ENCODE data around the gene MUC20.
"Not testable (repeated sequence)": the region's sequence is repeated elsewhere in the genome, so short reads cannot be mapped to it uniquely, and the experiment has no call there.

MUC20 gene

GRCh38 chr3:195757438-195757770 lies 36.6 kb downstream of the MUC20 start:
- DNase-seq: no peak

- no peak for DNase-seq
Measured at GRCh38 chr3:195757827-195758226, 37.0 kb downstream of the MUC20 start.

GRCh38 chr3:195758721-195759353 lies 38.1 kb downstream of the MUC20 start:
- DNase-seq: no peak

GRCh38 chr3:195760345-195761122 lies 39.8 kb downstream of the MUC20 start:
- no peak for DNase-seq

GRCh38 chr3:195761123-195761566 lies 40.4 kb downstream of the MUC20 start:
- DNase-seq: no peak

- no peak for DNase-seq
Measured at GRCh38 chr3:195761567-195762248, 40.9 kb downstream of the MUC20 start.

- no peak for DNase-seq
Measured at GRCh38 chr3:195762249-195762585, 41.4 kb downstream of the MUC20 start.

- DNase-seq: no peak
Measured at GRCh38 chr3:195762611-195763010, 41.8 kb downstream of the MUC20 start.

GRCh38 chr3:195763076-195763830 lies 42.5 kb downstream of the MUC20 start:
- no peak for DNase-seq

- DNase-seq: no peak
Measured at GRCh38 chr3:195763843-195764825, 43.4 kb downstream of the MUC20 start.

- DNase-seq: no peak
Measured at GRCh38 chr3:195764961-195765706, 44.4 kb downstream of the MUC20 start.

GRCh38 chr3:195766671-195767070 lies 45.9 kb downstream of the MUC20 start:
- no peak for DNase-seq

- DNase-seq: no peak
Measured at GRCh38 chr3:195767792-195768191, 47.0 kb downstream of the MUC20 start.

- no peak for DNase-seq
Measured at GRCh38 chr3:195768414-195768813, 47.6 kb downstream of the MUC20 start.

- no peak for DNase-seq
Measured at GRCh38 chr3:195768831-195769303, 48.1 kb downstream of the MUC20 start.

GRCh38 chr3:195769551-195769950 lies 48.8 kb downstream of the MUC20 start:
- DNase-seq: no peak

GRCh38 chr3:195770081-195770840 lies 49.5 kb downstream of the MUC20 start:
- DNase-seq: no peak

GRCh38 chr3:195770841-195771645 lies 50.3 kb downstream of the MUC20 start:
- not testable (repeated sequence) for DNase-seq

- no peak for DNase-seq
Measured at GRCh38 chr3:195771646-195772300, 51.0 kb downstream of the MUC20 start.
